ENCODE data around the gene SUPT5H. TPM values are rescaled to one million over a fixed set of nuclear protein-coding genes. Genes with fewer than 3 reads are reported as not detected.

The SUPT5H gene
- total RNA-seq, 1 donor from 2014 or later, result 91.4 TPM

DNA sequence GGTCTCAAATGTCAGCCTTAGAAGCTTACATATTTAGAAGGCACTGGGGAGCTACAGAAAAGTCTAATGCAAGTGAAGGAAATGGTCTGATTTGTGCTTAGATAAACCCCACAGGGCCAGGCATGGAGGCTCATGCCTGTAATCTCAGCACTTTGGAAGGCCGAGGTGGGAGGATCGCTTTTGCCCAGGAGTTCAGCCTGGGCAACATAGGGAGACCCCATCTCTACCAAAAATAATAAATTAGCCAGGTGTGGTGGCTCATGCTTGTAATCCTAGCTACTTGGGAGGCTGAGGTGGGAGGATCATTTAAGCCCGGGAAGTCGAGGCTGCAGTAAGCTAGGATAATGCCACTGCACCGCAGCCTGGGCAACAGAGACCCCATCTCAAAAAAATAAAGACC, 50.7 kb downstream of the SUPT5H start:
- DNase-seq, result no peak
- H3K27ac ChIP-seq (replicated peaks), result no peak overlapping the region
- H3K4me3 ChIP-seq, result no peak overlapping the region
- intact Hi-C loops (cut with micrococcal nuclease), result no loop called here
- TF ChIP-seq, protein P1, sequence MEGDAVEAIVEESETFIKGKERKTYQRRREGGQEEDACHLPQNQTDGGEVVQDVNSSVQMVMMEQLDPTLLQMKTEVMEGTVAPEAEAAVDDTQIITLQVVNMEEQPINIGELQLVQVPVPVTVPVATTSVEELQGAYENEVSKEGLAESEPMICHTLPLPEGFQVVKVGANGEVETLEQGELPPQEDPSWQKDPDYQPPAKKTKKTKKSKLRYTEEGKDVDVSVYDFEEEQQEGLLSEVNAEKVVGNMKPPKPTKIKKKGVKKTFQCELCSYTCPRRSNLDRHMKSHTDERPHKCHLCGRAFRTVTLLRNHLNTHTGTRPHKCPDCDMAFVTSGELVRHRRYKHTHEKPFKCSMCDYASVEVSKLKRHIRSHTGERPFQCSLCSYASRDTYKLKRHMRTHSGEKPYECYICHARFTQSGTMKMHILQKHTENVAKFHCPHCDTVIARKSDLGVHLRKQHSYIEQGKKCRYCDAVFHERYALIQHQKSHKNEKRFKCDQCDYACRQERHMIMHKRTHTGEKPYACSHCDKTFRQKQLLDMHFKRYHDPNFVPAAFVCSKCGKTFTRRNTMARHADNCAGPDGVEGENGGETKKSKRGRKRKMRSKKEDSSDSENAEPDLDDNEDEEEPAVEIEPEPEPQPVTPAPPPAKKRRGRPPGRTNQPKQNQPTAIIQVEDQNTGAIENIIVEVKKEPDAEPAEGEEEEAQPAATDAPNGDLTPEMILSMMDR (IDR thresholded peaks at IDR 0.05; ENCODE audit: borderline replicate concordance), result no peak
- peaks cover 19% of the 10 kb centered on the region for H3K4me1 ChIP-seq
- H3K9me3 ChIP-seq (replicated peaks), result no peaks in the 10 kb centered on the region
- peaks cover 59% of the 10 kb centered on the region for H3K27me3 ChIP-seq (ENCODE audit: low read depth)
- H3K36me3 ChIP-seq, result peaks cover 6% of the 10 kb centered on the region

DNA sequence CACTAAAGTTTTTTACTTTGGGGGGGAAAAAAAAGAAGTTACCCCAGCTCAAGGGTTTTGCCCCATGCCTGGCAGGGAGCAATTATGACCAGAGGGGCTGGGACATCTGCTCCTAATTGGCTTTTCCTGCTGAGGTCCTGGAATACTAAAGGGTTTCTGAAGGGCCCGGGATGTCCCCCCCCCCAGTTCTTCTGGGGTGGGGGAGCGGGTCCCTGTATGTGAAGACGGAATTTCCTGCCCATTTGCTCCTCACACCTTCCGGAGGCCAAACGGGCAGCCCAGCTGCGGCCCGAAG, 52.3 kb downstream of the SUPT5H start:
- intact Hi-C loops (cut with micrococcal nuclease), result no loop called here
- TF ChIP-seq, protein P1 (IDR thresholded peaks at IDR 0.05; ENCODE audit: borderline replicate concordance), result no peak
- H3K9me3 ChIP-seq (replicated peaks), result no peaks in the 10 kb centered on the region
- no peaks in the 10 kb centered on the region for H3K36me3 ChIP-seq
- H3K27ac ChIP-seq (replicated peaks), result no peak overlapping the region
- no peak for DNase-seq
- H3K4me1 ChIP-seq, result peaks cover 19% of the 10 kb centered on the region
- peak overlapping the region; percentile 40 for H3K4me3 ChIP-seq
- peaks cover 75% of the 10 kb centered on the region for H3K27me3 ChIP-seq (ENCODE audit: low read depth)

DNA sequence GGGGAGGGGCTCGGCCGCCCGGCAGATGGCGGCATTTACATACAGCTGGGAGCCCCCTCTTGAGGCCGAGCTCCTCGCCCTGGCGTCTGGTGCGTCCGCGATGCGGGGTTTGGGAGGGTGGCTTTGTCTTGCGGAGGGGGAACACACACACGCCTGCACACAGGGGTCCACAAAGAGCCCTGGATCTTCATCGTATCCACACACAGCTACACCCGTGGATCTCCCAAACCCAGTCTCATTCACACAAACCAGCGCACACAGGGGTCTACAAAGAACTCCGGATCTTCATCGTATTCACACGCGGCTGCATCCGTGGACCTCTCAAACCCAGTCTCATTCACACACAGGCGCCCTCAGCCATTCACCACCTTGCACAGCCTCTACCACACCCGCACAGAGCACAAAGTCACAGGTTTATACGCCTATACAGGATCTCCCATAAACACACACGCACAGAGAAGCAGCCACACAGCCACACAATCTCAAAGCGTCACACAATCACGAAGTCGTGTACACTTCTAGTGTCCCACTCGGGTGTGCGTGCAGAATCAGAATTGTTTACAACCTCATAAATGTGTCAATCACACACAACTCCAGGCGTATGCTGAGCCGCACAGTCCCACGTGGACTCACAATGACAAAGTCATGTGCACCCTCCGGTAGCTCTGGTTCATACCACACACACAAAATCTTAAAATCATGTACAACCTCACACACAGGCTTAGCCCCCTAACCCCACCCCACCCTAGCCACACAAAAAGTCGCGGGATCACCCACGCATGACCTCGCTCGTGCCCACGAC, 52.8 kb downstream of the SUPT5H start:
- Histone ChIP-seq H3K4me1 (peaks cover 19% of the 10 kb centered on the region), H3K4me3 (peak overlapping the region; percentile 40), H3K27me3 (ENCODE audit: low read depth) (peaks cover 81% of the 10 kb centered on the region), H3K9me3 (replicated peaks) (no peaks in the 10 kb centered on the region), H3K27ac (replicated peaks) (no peak overlapping the region), H3K36me3 (no peaks in the 10 kb centered on the region)
- no peak for DNase-seq
- intact Hi-C loops (cut with micrococcal nuclease), result no loop called here
- TF ChIP-seq, protein P1 (IDR thresholded peaks at IDR 0.05; ENCODE audit: borderline replicate concordance), result peak; percentile 41

DNA sequence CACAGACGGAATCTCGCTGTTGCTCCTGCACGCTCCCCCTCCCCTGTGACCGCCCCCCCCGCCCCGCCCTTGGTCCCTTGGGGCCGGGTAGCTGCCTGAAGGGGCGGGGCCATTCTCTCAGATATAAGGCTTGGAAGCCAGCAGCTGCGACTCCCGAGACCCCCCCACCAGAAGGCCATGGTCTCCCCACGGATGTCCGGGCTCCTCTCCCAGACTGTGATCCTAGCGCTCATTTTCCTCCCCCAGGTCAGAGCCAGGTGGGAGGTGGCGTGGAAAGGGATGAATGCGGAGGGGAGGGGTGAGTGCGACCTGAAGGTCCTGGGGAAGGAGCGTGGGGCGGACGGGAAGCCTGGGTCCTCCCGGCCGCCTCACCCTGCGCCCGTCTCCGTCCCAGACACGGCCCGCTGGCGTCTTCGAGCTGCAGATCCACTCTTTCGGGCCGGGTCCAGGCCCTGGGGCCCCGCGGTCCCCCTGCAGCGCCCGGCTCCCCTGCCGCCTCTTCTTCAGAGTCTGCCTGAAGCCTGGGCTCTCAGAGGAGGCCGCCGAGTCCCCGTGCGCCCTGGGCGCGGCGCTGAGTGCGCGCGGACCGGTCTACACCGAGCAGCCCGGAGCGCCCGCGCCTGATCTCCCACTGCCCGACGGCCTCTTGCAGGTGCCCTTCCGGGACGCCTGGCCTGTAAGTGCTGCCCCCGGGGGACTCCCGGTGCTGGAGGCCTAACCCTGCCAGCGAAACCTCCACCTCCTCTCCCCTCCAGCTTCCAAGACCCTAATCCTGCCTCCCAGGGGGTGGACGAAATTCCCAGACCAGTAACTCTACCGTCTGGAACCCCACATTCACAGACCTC, 53.6 kb downstream of the SUPT5H start, which contains the start of gene DLL3:
DLL3 (plus strand) TSS at position 150 of the 845 bp plus-strand sequence; CDS start at position 178, 28 bp downstream.
- peaks cover 19% of the 10 kb centered on the region for H3K4me1 ChIP-seq
- TF ChIP-seq, protein P1 (IDR thresholded peaks at IDR 0.05; ENCODE audit: borderline replicate concordance), result no peak
- H3K27ac ChIP-seq (replicated peaks), result no peak within 1 kb of the TSS
- DNase-seq, result no peak
- H3K4me3 ChIP-seq, result peak within 1 kb of the TSS; percentile 40
- peaks cover 89% of the 10 kb centered on the region for H3K27me3 ChIP-seq (ENCODE audit: low read depth)
- H3K36me3 ChIP-seq, result no peaks in the 10 kb centered on the region
- H3K9me3 ChIP-seq (replicated peaks), result no peaks in the 10 kb centered on the region
- intact Hi-C loops (cut with micrococcal nuclease), result no loop called here

DNA sequence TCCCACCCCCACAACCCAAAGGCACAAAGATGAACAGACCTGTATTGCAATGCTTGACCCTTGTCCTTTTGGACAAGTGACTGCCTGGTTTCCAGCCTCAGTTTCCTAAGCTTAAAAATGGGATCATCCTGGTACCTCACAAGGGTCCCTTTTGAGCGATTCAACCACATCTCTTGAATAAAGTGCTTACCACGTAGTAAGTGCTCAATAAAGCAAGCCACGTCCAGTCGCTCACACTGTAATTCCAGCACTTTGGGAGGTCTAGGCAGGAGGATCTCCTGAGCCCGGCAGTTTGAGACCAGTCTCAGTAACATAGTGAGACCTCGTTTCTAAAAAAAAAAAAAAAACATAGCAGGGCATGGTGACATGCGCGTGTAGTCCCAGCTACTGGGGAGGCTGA, 54.5 kb downstream of the SUPT5H start:
- peaks cover 98% of the 10 kb centered on the region for H3K27me3 ChIP-seq (ENCODE audit: low read depth)
- H3K9me3 ChIP-seq (replicated peaks), result no peaks in the 10 kb centered on the region
- no peaks in the 10 kb centered on the region for H3K36me3 ChIP-seq
- H3K4me3 ChIP-seq, result no peak overlapping the region
- TF ChIP-seq, protein P1 (IDR thresholded peaks at IDR 0.05; ENCODE audit: borderline replicate concordance), result no peak
- no peak for DNase-seq
- H3K27ac ChIP-seq (replicated peaks), result no peak overlapping the region
- H3K4me1 ChIP-seq, result peaks cover 19% of the 10 kb centered on the region
- intact Hi-C loops (cut with micrococcal nuclease), result no loop called here
